GM20431 (cell line): ENCODE measurements around the gene FBRSL1.

Experiments
- in situ Hi-C: fragments of 300-500 bp; cut with MseI, MboI; formaldehyde crosslinking; loops from one replicate; pipeline ENCODE4 v1.15.0; 2020; ENCODE audit warnings: low sequenced_read_pairs; ENCODE audit not compliant: unreplicated experiment

Gene FBRSL1

GRCh38 chr12:132481771-132482745, 7.9 kb upstream of the FBRSL1 start:
- in situ Hi-C loops, result no loop called here

DNA sequence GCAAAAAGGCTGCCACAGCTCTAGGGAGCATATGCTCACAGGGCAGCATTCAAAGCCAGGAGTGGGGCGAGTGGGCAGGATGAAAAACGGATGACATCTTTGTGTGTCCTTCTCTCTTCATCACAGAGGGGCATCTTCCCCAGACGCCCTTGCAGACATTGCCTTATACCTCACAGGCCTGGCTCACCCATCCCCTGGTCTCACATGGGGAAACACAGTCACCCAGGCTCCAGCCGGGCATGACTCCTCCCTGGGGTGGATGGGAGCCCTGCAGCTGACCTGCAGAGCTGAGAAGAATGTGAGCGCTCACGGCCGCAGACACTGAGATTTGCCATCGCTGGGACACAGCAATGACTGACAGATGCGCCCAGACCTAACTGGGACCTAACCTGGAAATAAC, 7.2 kb upstream of the FBRSL1 start:
- in situ Hi-C loops, result no loop called here

DNA sequence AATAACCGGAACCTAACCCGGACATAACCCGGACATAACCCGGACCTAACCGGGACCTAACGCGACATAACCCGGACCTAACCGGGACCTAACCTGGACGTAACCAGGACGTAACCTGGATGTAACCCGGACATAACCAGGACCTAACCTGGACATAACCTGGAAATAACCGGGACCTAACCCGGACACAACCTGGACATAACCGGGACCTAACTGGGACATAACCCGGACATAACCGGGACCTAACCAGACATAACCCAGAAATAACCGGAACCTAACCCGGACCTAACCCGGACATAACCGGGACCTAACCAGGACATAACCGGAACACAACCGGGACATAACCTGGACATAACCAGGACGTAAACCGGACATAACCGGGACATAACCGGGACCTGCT, 6.7 kb upstream of the FBRSL1 start:
- in situ Hi-C loops, result no loop called here

DNA sequence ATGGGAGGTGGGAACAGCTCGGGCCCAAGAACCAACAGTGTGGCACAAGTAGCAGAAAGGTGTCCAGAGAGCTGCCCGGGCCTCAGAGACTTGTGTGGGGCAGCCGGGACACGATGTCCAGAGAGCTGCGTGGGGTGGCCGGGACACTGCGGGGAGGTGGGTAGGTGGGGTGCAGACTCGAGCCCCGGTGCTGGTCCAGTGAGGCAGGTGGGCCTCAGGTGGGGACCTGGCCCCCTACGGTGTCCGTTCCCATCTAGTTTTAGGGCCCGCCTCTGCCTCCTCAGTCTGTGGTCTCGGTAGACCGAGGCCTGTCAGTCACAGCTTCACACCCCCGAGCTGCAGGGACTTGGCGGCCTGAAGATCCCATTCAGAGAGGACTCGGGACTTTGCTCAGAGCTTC, 6.3 kb upstream of the FBRSL1 start:
- in situ Hi-C loops, result no loop called here

- in situ Hi-C loops, result no loop called here
Measured at GRCh38 chr12:132484183-132484890, 5.6 kb upstream of the FBRSL1 start.

DNA sequence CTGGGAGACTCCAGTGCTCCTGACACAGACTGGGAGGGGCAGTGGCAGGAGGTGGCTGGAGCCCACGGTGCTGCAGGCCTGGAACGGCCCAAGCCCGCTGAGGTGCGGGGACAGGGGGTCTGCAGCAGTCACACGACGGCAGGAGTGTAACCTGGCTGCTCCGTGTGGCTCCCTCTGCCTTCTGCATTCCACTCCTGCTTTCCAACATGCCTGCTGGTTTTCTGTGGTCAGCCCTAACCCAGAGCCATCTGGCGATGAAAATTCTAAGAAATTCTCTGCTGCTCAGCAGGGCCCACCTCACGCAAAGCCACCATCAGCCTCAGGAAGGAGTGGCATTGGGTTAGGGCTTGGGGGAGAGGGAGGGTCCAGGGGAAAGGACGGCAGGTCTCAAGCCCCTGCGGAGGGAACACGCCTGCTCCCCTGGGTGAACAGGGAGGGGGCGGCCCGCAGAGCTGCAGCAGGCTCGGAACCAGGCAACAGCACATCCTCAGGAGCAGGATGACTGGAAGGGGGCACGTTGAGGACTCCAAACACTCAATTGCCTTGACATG, 5.0 kb upstream of the FBRSL1 start:
- in situ Hi-C loops, result no loop called here

DNA sequence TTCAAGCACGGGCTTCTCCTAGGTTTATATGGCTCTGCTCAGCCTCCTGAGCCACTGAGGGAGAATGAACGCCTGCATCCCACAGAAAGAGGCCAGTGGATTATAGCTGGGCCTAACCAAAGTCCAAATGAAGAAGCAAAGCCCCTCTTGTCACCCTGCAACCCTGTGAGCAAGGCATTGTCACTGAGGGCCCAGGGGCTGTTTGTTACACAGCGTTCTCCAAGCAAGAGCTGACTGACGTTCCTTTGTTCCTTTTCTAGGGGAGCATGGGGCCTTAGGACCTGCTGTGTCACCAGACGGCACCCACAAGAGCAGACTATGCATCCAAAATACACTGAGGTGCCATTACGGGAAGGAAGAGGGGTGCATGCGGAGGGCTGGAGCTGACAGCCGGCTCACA, 4.3 kb upstream of the FBRSL1 start:
- in situ Hi-C loops, result no loop called here

- in situ Hi-C loops, result no loop called here
Measured at GRCh38 chr12:132486168-132486567, 3.8 kb upstream of the FBRSL1 start.

GRCh38 chr12:132486576-132486975, 3.4 kb upstream of the FBRSL1 start:
- in situ Hi-C loops, result no loop called here

- in situ Hi-C loops, result no loop called here
Measured at GRCh38 chr12:132487311-132487741, 2.6 kb upstream of the FBRSL1 start.

DNA sequence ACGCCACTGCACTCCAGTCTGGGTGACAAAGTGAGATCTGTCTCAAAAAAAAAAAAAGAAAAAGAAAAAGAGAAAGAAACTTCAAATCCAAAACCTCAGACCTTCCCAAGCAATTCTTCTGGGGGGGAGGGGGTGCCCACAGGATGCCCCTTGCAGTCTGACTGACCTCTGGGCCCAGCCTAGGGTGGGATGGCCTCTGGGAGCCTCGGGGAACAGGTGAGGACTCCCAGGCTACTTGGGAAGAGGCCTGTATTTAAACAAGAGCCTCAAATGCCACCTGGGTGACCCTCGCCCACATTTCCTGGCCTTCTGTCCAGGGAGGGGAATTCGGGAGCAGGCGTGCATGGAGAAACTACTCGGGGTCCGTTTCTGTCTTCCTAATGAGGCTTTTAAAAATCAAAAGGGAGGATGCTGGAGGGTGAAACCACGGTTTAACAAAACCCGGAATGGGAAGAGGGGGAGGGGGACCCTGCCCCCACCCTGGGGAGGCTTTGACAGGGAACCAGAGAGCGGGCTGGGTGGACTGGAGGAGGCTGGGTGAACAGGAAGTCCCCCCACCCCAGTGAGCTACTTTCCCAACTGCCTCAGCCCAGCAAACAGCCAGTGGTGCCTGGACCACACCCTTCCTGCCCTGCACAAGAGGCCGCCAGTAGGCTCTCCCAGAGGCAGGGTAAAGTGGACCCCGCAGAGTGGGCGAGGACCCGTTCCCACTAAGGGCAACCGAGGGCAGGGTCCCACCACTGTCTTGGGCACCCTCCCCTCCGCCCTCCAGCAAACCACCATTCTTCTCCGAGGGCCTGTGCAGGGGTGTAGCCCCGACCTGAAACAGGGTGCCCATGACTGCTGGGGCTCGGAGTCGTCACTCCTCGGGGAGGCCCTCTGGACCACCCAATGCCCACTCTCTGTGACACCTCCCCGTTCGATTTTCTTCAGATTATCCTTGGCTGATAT, 1.5 kb upstream of the FBRSL1 start:
- in situ Hi-C loops, result no loop called here

DNA sequence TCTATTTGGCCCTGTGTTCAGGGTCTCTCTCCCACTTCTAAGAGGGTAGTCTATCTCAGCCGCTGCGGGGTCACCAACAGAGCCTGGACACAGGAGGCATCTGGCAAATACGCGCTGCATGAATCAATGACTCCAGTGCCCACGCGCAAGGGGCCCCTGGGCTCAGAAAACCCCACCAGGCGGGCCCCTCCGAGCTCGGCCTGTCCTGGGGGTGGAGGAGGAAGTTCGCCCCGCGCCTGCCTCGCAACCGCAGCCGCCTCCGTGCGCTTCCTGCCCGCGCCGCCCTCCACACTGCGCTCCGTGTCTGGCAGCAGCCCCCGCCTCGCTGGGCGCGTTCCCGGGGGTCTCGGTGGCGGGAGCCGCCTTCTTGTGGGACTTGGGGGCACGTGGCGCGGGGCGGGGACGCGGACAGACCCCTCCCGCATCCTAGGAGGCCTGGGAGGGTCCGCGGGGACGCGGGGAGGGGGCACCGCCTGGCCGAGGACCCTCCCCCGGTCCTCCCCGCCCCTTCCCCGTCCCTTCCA, 811 bp upstream of the FBRSL1 start:
- in situ Hi-C loops, result no loop called here

DNA sequence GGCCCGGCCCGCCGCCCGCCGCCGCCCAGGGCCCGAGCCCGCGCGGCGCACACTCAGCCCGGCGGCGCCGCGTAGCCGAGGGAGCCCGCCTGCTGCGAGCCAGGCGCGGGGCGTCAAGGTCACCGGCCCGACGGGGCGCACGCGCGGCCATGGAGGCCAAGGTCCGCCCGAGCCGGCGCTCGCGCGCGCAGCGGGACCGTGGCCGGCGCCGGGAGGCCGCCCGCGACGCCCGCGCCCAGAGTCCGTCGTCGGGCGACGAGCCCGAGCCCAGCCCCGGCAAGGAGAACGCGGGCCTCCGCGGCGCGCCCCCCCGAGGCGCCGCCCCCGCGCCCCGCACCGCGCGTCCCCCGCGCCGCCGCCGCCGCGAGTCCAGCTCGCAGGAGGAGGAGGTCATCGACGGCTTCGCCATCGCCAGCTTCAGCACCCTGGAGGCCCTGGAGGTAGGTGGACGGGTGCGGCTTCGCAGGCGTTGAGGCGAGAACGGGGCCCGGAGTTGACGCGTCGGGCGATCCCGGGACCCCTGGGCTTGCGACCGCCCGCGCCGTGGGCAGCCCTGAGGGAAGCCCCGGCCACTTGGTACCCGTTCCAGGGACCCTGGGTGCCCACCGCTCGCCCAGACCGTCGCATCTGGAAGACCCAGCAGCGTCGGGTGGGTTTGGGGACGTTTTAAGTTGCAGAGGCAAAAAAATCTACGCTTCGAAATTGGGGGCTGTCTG, 629 bp downstream of the FBRSL1 start:
- in situ Hi-C loops, result no loop called here

DNA sequence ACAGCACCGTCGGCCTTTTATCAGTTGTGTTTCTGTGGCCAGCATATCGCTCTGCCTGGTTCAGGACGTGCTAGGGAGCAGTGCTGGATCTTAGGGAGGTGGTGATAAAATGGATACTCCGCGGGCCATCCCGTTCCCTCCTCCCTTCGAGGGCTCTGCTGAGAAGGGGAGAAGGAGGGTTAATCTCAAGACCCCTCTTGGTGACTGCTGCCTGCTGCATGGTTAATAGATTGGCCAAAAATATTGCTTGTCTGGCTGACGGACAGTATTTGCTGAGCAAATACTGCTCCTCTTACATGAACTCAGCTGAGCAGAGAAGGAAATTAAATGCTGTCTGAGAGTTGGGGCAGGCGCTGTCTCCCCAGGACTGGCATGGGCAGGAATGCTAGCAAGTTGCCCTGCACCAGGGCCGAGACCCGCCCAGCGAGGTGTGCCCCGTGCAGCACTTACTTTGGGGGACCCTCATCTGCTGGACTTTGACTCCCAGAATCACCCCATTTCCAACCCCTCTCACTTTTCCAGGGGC, 1.2 kb downstream of the FBRSL1 start:
- in situ Hi-C loops, result no loop called here

DNA sequence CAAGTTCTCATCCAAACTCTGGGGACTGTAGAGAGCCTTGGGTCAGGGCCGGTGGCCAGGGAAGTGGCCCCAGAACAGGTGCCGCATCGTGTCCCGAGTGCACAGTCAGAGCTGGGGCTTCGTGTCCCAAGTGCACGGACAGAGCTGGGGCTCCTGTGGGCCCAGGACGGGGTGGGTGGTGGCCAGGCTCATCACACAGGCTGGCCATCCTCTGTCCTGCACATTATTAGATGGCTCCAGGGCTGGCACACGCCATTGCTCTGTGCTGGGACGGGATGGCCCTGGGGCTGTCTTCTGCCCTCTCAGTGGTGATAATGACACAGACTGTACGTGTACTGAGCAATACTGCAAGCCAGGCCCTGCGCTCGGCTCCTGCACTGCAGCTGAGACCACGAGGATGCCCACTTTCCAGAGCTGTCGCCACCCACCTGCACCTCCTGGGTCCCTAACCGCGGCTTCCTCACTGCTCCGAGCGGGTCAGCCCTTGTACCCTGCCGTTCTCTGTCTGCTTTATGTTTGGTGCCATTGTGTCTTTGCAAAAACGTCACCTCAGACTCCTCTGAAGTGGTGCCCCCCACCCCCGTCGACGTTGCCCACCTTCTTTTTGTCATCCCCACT, 1.9 kb downstream of the FBRSL1 start:
- in situ Hi-C loops, result no loop called here

- in situ Hi-C loops, result no loop called here
Measured at GRCh38 chr12:132492522-132492921, 2.6 kb downstream of the FBRSL1 start.

DNA sequence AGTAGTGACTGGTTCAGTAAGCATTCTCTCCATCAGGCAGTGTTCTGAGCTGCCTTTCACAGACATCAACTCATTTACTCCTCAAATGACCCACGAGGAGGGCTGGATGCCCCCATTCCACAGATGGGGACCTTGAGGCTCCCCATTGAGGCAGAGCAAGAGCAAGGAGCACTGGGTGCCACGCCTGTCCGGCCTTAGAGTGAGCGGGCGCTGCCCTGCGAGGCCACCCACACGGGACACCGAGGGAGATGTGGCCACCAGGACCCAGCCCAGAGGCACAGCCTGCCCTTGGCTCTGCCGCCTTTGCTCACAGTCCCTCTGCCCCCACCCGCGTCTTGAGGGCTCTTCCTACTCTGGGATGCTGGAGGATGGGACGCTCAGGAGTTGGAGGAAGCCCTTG, 3.0 kb downstream of the FBRSL1 start:
- in situ Hi-C loops, result no loop called here

- in situ Hi-C loops, result no loop called here
Measured at GRCh38 chr12:132493482-132494178, 3.7 kb downstream of the FBRSL1 start.
